Activated T-helper 1 cell treated with anti-CD3 and anti-CD28 coated beads, Interleukin-2, amount 50 U/mL, for 16 hours (primary cell): Measurements from ENCODE around the gene FAP.

Experiments
- DNase-seq, 2 donors: peaks; one replicate each; pipeline ENCODE4 v3.0.0-alpha.2; 2020; ENCODE audit warnings: low read depth in 1 of 2, low spot score in 1 of 2

Gene FAP

DNA sequence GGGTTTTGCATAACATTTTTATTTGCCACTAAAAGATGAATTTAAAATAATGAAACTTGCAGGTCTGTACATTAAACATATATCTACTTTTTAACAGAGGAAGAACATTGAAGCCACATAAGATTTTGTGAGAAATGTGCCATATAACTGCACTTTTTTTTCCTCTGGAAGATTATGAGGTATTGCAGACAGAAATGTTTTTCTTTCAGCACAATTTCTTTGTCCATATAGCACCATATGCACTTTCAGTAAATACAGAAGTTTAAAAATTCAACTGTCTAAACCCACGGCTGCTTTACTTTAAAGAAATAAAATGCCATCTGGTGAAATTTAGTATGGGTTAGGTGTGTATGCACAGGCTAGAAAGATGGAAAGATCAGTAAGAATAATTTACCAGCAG lies 470 bp upstream of the FAP start:
- no peak for DNase-seq

DNA sequence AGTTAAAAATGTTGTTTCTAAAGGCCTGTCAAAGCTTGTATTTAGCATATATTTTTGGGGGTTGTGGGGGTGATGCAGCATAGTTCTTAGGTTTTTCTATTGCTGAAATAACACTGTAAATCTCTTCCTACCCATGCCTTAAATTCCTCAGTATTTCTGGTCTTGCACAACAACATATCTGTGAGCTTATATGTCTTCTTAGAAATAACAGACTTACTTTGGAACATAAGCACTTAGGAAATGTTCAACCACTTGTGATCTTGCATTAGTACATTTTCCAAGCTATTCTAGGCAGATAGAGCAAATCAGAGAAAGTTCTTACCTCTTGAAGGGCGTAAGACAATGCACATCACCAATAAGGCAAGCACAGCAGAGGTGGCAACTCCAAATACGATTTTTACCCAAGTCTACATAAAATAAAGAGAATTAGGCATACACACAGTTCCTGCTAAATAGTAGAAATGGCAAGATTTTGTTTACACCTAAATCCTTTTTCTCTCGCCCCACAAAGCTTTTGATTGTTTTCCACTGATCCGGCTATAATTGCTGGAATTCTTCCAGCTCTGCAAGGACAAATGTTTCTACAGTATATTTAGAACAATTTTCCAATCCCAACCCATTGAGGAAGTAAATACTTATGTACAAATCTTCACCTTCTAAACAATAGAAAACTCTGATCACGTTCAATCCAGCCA lies 512 bp downstream of the FAP start:
- DNase-seq: no peak

DNA sequence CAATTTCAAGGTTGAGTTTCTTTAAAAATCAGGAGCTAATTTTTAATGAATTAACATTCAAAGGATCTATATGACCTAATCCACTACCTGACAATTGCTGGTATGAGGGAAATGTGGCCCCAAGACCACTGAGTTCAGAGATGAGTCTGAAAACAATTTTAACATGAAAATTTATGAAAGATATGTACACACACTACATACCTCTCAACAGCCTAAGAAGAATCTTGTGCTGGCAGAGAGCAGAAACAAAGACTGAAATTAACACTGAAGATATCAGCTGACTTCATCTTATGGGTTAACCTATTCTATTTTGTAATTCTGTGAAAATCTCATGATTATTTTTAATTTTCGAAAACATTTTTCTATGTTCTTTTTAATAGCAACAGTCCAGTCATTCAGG lies 1.7 kb downstream of the FAP start:
- no peak for DNase-seq

DNA sequence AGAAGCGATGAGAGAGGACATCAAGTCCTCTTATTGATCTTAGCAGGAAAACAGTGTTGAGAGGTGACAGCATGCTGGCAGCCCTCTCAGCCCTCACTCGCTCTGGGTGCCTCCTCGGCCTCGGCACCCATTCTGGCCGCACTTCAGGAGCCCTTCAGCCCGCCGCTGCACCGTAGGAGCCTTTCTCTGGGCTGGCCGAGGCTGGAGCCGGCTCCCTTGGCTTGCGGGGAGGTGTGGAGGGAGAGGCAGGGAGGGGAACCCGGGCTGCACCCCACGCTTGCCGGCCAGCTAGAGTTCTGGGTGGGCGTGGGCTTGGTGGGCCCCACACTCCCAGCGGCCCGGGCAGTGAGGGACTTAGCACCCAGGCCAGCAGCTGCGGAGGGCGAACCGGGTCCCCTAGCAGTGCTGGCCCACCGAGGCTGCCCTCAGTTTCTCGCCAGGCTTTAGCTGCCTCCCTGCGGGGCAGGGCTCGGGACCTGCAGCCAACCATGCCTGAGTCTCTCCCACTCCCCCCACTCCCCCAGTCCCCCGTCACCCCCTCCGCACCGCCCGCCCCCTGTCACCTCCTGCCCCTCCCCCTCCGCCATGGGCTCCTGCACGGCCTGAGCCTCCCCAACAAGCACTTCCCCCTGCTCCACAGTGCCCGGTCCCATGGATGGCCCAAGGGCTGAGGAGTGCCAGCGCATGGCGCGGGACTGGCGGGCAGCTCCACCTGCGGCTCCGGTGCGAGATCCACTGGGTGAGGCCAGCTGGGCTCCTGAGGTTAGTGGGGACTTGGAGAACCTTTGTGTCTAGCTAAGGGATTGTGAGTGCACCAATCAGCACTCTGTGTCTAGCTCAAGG lies 8.4 kb downstream of the FAP start:
- DNase-seq: no peak

DNA sequence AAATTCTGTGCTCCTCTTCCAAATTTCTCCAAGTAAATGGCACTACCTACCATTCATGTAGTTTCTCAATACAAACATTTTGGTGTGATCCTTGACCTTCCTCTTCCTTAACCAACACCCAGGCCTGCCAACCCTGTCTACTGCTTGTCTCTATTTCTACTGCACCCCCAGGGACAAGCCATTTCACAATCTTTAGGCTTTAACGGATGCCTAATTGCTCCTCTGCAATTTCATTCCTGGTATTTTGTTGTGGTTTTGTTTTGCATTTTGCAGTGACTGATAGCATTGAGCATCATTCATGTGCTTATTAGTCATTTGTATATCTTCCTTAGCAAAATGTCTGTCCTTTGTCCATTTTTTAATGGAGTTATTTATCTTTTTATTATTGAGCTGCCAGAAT lies 10.0 kb downstream of the FAP start:
- no peak for DNase-seq

DNA sequence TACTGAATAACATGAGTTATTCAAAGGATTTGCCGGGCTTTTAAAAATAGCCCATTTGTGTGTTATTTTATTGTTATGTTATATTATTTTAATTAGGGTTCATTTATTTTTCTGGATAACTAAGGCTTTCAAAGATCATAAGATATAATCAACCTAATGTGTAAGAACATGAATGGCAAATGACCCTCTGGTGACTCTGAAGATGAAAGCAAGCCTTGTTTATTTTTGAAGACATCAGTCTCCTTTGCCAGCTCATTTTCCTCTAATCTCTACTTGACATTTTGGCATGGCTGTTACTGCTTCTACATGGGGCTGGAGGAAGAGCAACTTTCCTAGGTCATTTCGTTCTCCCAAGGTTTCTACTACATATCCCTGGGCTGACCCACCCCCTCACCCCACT lies 10.6 kb downstream of the FAP start:
- no peak for DNase-seq

DNA sequence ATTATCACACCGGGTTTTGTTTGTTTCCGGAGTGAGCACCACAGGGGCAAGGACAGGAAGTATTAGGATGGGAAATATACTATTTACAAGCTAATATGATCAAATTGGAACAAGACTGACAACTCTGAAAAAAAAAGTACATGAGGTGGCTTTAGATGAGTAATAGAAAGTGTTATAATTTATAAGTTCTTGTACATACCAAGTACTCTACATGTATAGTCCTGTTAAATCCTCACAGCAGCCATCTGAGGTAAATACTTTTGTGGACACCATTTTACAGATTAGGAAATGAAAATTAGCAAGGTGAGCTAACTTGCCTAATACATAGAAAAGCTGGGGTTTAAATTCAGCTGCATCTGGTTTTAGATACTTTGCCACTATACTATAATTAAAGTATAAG lies 11.2 kb downstream of the FAP start:
- DNase-seq: no peak

DNA sequence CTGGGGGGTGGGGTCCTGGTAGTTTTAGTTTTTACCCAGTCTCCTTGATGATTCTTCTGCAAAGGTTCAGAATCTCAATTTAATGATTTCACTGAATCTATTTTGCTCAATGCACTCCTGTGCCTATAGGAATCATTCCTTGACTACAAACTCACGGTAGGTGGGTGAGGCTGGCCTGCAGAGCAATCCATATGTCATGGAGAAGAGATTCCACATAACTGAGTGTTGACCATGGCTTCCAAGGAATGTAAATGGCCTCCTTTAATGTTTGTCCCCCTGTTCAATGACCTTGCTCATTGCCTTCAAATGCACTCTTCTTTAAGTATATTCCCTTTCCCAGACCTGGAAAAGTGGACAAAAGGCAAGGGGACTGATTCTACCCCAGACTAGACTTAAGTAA lies 12.5 kb downstream of the FAP start:
- DNase-seq: no peak

DNA sequence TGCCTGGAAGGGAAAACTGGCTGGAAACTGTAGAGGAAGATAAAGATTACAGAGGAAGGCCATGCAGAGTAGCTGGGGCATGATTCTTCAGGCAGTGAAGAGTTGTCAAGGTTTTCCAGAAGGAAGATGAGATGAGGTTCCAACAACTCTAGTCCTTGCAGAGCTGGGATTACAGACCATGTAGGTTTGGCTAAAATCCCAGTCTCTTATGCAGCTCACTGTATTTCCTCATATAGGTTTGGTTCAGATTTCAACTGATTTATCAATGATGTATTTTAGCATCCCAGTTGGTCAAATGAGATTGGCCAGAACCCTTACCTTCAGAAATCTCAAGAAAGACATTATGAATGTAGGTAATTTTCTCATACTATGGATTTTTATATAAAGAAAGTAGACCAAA lies 16.4 kb downstream of the FAP start:
- DNase-seq: no peak

DNA sequence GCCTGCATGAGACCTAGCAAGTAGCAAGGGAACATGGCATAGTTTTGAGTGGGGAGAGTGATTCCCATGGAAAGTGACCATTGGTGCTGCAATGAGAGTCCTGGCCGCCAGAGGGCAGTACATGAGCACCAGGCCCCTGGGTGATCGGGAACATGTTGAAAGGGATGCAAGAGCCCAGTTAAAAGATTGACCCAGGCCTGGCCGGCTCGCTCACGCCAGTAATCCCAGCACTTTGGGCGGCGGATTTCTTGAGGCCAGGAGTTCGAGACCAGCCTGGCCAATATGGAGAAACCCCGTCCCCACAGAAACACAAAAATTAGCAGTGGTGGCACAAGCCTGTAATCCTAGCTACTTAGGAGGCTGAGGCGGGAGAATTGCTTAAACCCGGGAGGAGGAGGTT lies 22.2 kb downstream of the FAP start:
- peak; percentile 35 to 42 for DNase-seq

DNA sequence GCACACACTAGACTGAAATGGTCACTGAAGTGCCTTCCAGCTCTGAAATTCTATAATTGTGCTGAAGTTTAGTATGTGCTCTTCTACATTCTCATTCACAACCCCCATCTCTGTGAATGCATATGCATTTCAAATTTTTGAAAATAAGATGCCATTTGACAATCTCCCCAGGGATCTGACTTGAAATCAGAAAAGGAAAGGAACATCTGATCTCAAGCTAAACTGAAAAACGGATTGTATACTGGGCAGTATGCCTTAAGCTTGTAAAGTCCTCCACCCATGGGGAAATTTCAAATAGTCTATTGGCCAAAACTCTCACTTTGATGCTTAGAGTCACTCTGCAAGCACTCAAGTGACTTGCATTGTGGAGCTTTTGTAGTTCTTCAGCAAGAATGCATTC lies 22.9 kb downstream of the FAP start:
- no peak for DNase-seq

DNA sequence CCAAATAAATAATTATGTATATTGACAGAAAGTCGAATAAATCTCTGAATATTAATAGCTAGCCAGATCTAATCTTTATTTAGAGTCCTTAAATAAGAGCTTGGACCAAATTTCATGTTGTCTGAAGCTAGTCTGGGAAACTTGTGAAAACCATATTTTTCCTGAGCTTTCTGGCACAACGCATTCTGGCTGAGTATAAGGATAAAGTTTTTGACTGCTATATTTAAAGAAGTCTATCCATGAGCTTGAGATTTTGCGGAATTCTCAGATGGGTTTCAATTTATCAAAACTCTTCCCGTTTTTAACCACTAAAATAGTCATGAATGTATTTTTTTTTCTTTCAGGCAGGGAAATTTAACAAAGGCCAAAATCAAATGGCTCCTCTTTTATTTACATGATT lies 23.8 kb downstream of the FAP start:
- DNase-seq: no peak

DNA sequence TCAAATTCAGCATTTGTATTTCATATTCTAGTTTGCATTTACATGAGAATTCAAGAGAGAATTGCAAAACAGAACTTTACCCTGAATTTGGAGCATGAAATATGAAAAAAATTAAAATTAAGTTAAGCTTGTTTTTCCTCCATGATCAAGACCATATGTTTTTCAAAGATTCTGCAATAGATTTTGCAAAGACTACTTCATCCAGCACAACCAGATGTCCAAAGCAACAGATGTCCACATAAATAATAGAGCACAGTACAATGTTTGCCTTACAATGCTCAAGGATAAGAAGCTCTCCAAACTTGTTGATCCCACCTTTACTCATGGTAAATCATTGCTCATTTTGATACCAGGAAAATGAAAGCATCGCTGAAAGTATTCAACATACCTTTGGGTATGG lies 25.6 kb downstream of the FAP start:
- no peak for DNase-seq

DNA sequence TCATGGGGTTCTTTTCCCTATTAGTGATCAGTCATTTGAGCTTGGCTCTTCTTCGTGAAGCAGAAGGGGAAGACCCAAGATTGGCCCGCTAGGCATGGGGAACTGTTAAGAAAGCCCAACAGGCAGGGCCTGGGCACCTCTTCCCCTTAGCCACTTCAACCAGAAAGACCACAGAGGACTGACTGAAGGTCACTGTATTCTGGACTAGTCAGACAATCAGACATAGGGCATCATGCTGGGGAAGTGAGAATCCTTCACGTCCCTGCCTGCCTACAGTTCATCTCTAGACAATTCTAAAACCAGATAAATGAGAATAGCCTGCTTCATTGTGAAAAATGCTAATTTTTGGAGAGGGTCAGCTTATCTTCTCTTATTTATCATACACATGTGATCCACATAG lies 28.1 kb downstream of the FAP start:
- no peak for DNase-seq

DNA sequence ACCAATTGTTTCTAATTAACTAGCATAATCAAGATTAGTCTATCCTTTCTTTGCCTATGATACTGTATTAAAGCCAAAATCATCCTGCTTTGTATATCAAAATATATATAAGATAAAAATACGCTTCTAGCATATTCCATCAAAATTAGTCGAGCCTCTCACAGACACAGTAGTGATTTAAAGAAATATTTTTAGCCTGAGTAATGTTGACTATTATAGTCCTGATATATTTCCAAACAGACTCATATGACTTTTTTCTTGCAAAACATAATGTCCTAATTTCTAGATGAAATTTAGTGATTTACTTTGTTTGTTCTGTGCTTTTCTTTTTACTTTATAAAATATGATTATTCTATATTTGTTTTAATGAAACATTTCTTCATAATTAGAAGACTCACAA lies 30.9 kb downstream of the FAP start:
- DNase-seq: no peak

DNA sequence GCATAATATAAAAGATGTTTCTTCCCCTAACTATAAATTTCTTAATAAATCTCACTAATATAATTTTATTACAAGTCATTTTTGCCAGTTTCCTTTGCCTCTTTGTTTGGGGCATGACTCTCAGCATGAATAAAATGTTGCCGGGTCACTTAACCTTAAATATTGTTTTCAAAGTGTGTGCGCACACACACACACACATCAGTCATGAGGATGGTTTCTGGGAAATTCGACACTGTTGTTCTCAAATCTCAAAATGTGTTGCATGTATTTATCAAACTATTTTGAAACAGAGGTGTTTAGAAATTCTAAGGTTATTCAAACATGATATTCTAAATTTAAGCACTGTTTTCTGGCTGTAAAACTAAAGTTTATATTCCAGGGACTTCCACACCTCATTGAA lies 31.5 kb downstream of the FAP start:
- DNase-seq: no peak

DNA sequence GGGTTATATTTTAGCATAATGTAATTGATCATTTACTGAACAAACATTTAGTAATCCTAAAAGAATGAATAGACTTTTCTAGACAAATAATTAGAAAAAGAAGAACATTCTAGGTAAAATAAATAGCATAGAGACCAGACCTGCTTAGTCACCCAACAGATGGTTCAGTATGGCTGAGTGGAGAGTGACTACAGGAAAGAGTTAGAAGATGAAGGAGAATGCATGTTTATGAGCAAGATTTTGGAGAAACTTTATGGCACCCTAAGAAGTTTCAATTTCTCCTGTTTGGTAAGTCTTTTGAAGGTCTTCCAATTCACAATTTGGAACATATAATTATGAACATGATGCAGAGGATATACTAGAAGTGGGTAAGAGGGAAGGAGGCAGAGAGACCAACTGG lies 32.9 kb downstream of the FAP start:
- no peak for DNase-seq

DNA sequence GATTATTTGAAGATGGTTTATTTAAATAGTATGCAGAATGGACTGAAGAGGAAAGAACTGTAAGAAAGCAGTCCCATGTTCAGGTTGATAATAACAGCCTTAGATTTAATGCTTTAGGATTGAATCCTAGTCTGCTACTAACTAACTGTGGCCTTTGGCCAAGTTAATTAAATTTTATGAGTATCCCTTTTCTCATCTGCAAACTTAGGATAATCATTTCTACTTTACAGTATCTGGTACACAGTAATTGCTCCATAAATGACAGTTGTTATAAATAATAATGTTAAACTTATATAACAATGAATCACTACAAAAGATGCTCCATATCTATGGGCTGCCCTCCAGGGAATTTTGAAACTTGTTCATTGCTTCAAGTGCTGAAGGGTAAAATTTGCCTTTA lies 41.0 kb downstream of the FAP start:
- no peak for DNase-seq

DNA sequence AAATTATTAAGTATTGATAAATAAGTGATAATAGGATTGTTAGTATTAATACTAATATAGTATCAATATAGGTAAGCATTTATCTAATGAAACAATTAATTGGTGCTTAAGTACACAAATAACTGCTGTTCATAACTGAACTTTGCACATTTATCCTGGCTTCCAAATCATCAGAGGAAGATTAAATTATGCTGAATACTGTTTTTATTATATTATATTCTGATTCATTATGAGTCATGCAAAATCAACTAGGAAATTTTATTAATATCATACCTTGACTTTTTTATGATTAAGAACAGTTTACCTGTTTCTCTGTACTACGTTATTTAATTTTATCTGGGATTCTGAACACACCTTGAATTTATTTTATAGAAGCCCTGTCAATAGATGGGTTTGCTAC lies 42.6 kb downstream of the FAP start:
- DNase-seq: no peak

DNA sequence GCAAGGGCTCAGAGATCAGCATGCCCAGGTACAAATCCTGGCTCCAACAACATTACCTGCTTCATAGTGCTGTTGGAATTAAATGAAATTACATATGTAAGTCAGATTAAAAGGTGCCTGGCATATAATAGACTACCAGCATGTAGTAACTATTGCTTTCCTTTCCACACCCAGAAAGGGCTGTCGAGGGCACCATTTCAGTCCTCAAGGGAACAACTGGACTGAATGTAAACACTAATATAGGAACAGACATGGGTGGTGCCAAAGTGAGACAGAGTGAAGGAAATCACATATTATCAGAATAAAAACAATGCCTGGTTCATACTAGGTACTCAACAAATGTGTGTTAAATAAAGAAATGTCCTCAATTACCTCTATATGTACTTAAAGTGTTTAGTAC lies 43.3 kb downstream of the FAP start:
- no peak for DNase-seq

DNA sequence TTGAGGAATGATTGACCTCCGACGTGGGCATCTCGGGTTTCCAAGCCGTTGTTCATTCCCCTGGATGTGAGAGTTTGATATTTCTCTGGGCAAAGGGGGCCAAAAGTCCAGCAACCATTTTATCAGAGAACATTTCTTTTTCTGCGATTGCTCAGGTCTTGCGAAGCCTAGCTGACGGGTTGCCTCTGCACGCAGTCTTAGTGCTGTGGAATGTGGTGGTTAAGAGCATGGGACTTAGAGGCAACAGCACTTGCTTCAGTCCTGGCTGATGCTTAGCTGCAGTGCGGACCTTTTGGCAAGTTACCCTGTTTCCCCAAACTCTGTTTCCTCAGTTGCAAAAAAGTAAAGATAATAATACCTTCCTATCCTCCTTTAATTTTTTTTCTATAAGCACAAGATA lies 45.0 kb downstream of the FAP start:
- DNase-seq: no peak

DNA sequence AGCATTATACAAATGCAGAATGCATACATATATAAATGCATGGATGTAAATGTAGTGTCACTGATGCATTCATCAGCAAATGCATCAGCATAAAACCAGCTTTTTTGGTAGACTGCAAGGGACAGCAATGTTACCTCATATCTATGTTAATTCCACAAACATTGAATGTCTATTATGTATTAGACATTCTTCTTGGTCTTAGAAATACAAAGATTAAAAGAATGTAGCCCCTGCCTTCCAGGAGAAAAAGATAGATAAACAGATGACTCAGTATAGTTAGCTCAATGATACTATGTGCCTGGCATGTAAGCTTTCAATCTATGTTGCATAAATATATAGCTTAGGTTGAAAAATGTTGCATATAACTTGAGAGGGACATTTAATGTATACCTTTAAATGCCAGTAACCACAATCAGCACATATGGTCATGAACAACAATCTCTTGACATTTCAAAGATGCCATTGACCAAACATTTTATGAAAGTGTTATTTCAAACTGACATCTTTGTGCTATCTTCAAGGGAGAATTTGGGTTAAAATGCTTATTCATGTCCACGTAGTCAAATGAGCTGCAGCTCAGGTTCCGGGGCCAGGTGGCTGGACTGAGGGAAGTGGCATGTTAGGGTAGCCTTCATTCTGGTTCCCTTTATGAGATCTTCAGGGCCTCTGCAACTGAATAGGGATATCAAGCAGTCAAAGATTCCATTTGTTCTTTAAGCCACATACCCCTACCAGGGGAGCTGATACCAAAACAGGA lies 46.0 kb downstream of the FAP start:
- DNase-seq: no peak
